NCI-H69 (cell line): ENCODE results near the gene RNF217.

Experiments used
- DNase-seq: peaks from one replicate; lab custom pipeline; 2025; lab: John Stamatoyannopoulos, UW

RNF217 gene

DNA sequence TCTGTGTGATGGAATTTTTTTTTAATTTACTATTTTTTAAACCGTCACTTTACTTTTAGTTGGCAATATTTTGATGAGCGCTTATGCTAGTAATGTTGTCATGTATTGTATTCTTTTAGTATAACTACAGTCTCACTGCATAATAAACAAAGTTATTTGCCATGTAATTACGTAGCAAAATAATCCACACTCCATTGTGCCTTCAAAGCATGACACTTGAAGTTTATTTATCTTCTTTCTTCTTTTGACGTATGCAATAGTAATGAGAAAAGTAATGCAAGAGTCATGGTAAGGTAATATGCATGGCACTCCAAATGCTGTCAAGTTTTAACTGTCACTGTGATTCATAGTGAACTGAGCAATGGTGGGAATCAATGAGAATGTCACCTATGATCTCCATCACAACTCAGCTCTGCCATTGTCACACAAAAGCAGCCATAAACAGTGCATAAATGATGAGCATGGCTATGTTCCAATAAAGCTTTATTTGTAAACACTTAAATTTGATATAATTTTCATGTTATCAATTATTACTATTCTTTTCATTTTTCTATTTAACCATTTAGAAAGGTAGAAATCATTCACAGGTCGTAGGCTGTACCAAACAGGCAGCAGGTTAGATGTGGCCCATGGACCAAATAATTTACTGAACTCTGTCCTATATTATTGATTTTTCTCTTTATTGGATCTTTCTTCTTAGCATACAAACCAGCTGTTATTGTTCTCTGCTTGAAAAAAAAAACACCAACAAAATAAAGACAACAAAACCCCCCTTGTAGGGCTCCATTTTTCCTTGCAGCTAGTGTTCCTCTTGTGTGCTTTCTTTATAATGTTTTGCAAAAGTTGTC lies 27.1 kb downstream of the RNF217 start:
- no peak for DNase-seq

DNA sequence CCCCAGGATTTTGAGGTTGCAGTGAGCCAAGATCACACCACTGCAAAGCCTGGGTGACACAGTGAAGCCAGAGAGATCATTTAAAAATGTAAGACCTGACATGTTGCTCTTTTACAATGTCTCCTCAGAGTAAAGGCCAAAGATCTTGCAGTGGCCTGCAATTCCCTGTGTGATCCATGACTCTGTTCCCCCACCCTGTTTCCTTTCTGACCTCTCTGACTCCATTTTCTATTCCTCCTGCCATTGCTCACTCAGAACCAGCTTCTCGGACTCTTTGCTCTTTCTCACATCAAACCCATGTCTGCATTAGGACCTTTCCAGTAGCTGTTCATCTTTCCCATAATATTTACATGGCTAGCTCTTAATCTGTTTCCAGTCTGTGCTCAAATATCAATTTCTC lies 28.8 kb downstream of the RNF217 start:
- DNase-seq: no peak

DNA sequence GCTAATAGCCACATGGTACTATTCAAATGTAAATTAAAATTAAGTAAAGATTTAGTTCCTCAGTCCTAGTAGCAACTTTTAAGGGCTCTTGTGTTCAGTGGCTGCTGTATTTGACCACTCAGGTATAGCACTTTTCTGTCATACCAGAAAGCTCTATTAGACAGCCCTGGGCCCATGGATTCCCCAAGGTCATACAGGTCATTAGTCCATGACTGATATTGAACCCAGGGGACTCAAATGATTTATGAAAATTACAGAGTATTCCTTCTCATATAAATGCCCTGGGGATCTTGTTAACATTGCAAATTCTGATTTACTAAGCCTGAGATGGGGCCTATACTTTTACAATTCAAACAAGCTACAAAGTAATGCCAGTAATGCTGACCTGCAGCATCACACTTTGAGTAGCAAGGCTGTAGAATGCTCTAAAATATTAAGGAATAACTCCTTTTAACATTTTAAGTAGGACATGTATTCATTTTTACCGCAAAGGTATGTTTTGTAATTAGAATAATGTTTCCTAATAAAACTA lies 29.6 kb downstream of the RNF217 start:
- peak; percentile 81 for DNase-seq

DNA sequence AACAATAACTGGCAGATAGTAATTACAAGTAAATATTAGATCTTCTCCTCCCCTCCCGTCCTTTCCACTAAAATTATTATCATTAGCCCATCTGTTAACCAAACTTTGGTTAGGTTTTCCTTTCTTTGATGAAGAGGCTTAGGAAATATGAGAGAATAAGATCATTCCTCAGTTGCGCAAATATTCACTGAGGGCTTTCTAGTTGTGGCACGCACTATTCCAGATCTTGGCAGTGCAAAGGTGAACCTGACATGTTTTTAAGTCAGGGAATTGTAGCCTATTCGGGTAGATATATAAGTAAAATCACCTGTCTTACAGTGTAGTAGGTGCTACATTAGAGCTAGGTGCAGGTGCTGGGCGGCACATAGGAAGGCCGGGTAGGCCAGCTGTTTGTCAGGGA lies 31.1 kb downstream of the RNF217 start:
- peak; percentile 71 for DNase-seq

DNA sequence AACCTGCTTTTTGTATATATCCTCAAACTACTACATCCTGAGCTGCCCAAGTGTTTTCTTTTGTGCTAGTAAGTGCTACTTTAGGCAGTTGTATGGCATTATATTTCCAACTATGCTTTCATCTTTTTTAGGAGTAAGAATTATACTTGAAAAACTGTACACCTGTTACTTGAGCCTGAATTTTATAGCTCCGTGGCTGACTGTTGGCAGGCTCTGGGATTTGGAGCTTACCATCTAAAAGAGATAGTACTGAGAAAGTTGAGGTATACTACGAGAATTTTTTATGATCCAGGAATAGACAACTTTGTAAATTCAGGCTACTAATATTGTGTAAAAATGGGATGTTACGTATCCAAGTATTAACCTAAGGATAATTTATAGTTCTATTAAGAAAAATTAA lies 32.4 kb downstream of the RNF217 start:
- DNase-seq: no peak

DNA sequence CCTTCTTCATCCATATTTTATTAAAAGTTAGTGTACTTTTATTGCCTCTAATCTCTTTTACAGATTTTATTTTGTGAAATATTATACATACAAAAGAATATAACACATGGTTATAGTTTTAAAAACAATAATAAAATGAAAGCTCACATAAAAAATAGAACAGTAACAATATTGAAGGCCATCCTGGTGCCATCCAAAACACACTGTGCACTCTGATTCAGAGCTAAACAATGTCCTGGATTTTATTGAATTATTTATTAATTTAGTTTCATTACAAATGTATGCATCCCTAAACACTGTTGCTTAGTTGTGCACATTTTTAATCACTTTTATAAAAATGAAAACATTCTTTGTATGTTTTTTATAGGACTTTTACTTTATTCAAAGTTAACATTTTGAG lies 32.9 kb downstream of the RNF217 start:
- no peak for DNase-seq

DNA sequence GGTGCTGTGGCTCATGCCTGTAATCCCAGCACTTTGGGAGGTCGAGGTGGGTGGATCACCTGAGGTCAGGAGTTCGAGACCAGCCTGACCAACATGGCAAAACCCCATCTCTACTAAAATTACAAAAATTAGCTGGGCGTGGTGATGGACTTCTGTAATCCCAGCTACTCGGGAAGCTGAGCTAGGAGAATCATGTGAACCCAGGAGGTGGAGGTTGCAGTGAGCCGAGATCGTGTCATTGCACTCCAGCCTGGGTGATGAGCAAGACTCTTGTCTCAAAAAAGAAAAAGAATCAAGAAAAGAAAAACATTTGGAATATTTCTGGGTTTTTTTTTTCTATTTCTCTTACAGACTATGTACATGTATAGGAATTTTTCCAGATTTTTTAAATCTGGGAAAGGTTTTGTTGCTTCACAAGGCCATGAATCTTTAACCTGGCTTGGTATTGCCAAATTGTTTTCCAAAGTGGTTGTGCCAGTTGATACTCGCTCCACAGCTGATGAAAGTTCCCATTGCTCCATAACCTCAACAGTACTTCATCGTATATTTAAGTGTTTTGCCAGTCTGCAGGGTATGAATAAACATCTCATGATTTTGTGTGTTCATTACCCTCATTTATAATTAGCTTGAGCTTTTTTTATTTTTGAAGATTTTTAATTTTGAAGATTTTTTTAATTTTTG lies 33.5 kb downstream of the RNF217 start:
- no peak for DNase-seq

DNA sequence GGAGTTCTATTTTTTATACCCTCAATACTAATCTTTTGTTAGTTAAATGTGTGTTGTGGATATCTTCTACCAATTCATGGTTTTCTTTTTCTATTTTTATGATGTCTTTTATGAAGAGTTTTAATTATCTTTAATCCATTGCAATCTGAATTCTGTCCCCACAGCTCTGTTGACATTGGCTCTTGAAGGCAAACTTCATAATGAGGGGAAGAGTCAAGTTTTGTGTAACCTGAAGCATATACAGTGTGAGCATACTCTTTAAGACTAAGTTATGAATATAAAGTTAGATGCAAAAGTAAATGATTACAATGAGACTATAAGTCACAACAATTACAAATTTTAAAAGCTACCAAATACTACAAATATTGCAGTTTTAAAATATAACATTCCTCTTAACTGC lies 34.2 kb downstream of the RNF217 start:
- peak; percentile 18 for DNase-seq

DNA sequence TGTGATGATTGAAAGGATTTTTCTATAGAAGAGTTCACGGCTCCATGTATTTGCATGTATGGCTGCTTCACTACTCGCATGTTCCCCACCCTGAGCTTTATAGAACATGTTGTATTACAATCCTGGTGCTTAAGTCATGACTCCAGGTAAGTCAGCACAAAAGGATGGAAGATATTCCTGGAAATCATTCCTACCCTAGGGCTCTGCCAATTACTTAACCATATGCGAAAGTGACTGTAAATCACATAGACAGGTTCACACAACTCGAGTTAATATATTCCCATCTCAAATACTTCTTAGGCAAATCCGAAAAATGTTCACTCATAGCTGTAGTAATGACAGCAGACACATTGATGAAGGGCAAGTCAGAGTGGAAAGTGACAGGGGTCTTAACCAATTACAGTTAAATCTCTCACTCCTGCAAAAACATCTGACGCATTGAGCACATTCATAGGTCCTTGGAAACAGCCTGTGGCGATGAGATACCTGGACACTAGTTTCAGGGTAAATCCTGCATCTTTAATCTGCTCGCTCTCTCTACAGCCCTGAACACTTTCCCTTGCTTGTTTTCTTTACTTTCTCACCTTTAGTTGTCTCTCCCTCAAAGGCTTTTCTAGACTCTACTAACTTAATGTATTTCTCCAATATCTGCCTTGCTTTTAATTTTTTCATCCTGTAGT lies 35.1 kb downstream of the RNF217 start:
- DNase-seq: no peak

DNA sequence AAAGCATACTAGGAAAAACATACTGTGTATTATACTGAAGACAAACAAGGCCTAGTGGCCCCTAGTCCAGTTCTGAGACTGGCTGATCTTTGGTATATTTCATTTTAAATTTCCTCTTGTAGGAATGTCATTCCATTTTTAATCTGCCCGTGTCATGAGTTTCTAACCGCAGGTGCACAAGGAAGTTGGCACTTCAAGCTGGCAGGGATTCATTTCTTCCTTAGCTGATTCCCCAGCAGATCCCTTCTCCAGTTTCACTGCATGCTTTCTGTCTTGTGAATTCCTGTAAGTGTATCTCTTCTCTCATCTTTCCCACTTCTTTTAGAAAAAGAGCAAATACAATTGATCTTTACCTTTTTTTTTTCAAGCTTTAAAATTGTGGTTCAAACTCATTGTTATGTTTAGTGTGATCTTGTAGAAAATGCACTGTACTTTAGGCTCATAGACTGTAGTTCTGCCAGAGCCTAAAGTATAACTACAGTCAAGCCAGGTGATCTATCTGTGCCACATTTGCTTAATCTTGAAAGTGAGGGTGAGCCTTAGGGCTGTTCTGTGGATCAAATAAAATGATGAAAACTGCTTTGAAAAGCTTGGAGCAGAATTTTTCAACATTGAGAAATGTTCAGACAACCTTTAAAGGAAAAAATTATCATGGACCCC lies 37.0 kb downstream of the RNF217 start:
- DNase-seq: peak; percentile 62

DNA sequence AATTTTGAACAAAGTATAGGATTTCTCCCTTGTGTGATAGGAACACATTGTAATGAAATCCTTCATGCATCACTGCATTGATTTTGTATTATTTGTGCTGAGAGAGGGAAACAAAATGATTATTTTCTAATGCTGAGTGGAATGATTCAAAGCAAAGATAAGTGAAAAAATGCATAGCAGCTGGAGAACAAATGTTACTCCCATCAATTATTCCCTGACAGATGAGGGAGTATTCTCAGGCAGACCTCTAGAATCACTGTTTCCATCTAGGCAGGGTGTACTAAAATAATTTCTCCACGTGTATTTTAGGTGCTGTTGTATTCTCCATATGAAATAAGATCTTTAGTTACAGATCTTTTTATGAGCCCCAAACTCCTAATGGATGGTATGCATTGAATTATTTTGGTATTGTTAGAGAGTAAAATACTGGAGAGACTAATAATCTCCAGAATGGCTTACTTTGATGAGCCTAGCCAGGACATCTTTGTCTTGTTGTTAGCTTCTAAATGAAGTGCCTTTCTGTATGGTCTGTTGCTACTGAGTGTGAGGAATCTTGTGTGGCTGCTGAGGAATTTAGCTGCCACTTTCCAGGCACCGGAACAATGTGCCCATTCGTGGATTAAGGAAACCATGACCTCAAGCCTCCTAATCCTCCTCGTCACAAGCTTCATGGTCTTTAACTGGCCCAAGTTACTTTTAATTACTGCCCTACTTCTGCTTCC lies 39.6 kb downstream of the RNF217 start:
- DNase-seq: peak; percentile 24

DNA sequence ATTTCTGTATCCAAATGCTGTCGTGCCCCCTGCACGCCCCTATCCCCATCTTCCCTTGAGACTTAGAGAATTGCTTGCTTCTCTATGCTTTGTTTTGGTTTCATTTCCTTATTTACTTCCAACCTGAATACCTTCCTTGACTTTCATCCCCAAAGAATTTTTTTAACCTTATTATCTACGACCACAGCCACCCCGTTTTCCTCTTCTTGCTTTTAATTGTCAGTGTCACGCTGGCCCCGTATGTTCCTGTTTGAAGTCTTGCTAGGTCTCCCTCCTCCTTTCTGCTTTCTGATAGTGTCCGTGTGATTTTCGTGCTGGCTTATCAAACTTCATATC lies 40.1 kb downstream of the RNF217 start:
- no peak for DNase-seq

DNA sequence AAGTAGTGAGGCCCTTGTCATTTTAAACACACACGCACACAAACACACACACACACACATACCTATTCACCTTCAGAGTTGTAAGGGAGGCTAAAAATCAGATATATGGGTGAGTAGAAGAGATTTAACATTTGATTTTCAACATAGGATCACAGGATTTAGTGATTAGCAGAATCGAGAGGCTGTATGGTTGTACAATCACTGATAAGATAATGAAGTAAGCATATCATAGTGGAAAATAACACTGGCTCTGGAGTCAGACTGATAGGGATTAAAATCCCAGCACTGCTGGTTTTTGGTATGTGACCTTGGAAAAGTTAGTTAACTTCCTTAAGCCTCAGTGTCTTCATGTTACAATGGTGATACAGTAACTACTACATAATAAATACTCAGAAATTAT lies 40.8 kb downstream of the RNF217 start:
- no peak for DNase-seq

DNA sequence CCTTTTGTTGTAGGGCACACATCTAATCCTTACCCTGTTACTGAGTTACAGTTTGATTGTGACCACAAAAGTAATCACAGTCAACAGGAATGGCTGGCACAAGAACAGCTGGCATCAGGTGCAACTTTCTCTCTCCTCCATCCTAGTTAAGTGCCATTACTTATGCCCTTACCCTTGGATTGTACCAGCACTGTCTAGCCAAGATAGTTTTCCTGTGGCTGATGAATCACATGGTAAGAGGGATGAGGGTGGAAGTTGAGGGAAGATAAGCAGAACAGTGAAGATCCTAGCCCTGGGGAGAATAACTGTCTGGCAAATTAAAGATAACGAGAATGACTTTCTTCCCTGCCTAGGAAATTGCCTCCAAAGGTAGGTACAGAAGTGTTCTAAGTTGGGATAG lies 42.0 kb downstream of the RNF217 start:
- no peak for DNase-seq

DNA sequence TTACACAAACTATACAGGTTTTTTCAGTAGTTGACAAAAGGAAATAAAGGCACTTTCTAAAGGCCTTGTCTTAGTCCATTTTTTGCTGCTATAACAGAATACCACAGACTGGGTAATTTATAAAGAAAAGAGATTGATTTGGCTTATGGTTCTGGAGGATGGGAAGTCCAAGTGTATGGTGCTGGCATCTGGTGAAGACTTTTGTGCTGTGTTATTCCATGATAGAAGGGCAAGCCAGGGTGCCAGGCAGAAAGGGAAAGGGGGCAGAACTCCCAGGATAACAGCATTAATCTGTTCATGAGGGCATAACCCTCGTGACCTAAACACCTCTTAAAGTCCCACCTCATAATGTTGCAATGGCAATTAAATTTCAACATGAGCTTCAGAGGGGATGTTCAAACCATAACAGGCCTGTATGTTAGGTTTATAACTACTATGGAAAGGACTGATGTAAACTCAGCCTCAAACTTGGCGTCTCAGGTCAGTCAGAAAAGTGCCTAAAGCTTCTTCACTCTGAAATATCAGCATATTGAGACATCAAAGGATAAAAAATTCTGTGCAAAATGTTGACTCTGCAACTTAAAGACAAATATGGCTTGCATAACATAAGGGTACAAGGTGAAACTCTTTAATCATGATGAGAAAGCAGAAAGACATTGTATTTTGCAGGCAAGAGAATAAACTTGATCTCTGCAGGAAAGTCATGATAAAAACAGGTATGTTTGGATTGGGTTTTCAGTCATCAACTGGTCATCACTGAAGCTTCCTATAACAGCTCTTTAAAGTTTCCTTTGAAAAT lies 42.8 kb downstream of the RNF217 start:
- DNase-seq: no peak

DNA sequence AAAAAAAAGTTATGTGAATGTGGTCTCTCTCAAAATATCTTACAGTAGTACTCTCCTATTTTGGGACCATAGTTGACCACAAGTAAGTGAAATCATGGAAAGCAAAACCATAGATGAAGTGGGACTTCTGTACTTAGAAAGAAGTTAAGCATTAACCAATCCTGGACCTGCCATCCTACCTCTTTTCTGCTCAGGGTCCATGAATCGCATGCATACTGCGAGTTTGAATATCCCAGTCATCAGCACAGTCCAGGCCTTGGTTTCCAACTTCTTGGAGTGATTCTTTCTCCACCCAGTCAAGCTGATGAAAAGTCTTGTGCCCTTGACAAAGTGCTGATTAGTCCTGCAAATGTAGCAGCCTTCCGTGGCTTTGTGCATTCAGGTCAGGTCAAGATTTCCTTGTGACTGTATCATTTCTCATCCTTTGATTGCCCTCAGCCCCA lies 46.0 kb downstream of the RNF217 start:
- DNase-seq: peak; percentile 61

DNA sequence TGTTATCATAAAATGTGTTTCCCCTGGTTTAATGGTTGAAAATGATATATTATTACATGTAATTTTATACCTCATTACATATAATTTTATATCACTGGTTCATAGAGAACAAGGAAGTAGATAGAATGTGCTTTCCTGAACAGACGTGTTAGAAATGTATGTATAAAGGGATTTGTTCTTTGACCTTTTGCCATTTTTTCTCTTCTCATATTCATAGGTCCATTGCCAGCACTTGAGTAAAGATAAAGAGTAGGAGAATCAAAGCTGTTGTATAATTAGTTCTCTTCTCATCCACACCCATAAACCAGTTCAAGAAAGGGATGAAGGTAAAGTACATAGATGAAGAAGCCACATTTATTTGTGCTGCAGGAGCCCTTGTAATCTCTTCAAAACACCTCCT lies 46.7 kb downstream of the RNF217 start:
- DNase-seq: peak; percentile 90

DNA sequence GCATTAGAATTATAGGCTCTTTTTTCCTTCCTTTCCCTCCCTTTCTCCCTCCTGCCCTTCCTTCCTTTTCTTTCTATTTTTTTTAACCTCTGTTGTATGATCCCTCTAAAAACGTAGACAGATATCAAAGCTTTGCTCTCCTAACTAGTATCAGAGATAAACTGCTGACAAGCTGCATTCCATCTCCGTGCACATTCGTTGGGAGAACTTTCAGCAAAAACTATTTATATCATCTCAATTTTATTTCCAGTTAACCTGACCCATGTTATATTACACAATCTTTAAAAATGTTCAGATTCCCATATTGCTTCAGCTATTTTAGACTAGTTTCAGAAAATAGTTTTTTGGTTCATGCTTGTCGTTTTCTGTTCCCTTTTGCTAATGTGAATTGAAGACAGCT lies 47.3 kb downstream of the RNF217 start:
- DNase-seq: no peak

DNA sequence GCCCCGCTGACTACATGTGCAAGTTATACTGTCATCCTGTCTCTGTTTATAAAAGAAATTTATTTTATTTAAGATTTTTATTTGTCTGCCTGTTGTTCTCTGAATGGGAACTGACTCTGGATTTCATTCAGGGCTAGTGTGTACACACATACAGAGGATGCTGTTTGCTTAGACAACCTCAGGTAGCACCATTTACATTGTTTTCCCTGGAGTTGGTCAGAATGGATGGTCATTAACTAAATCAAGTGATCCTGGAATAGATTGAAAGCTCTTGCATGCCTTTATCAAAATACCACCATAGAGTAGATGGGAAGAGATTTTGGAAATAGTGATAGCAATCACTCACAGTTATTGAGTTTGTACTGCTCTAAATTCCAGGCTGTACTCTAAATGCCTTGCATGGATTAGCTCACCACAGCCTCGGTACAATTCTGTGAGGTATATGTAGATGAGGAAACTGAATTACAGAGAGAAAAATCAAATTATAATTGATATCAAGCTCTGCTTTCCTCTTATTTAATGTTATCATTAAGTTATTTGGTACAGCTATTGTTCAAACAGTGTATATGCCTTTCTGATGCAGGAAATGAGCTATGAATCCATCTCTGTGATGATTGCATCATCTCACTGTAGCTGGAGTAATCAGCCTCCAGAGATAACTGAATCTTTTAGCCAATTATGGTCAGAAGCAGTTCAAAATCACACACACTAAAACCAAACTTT lies 51.9 kb downstream of the RNF217 start:
- peak; percentile 82 for DNase-seq

DNA sequence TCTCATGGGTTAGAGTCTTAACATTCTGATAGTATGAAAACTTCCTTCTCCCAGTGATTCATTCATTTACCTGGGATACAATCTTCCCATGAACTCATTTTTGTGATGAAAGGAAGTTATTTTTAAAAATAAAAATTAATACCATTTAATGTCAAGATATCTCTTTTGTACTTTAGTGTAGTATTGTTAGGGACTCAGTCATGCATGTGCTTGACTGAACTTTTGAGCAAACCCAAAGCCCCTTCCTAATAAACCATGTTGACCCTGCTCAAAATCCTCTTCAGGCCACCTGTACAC lies 52.4 kb downstream of the RNF217 start:
- no peak for DNase-seq
